HG03378 (cell line): ENCODE data around the gene ZXDB.
"Not testable (repeated sequence)": the region's sequence is repeated elsewhere in the genome, so short reads cannot be mapped to it uniquely, and the experiment has no call there.

Experiments used
- ATAC-seq: cut with Tn5 transposase; IDR thresholded peaks from one replicate; pipeline ENCODE4 v1.9.1; 2021; ENCODE audit warnings: mild to moderate bottlenecking, moderate library complexity; ENCODE audit not compliant: unreplicated experiment

ZXDB gene

DNA sequence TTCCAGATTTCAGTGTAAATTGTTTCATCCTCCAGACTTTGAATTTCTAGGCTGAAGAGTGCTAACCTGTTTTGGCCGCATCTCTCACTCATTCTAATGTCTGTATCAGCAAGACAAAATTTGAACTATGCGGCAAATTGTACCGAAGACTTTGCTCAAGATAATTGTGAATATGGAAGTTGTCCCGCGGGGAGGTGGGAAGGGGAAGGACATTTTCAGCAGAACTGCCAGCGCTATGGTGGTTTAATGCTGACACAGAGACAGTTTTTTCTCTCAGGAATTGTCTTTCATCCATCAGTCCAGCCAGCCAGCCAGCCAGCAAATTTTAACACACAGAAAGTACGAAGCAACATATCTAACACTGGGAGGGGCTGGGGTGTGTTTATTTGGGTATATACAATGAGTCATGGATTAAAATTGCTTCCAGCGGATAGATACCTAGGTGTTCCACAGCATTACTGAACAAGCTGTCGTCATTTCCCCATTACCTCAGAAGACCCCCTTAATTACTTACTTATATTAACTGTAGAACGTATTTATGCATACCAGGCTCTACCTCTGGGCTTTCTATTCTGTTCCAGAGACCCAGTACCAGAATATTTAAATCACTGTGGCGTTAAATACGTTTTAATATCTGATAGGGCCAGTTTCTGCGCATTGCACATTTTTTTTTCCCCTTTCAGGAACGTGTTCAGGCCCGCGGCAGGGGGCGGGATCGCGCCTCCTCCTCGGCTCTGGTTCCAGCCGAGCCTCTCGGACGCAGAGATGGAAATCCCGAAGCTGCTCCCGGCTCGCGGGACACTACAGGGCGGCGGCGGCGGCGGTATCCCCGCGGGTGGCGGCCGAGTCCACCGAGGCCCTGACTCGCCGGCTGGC, at the start of gene ZXDB:
TSS of gene ZXDB (plus strand) at position 728 of the 876 bp plus-strand sequence. CDS start at position 766, 38 bp downstream.
- peak; percentile 56 for ATAC-seq

DNA sequence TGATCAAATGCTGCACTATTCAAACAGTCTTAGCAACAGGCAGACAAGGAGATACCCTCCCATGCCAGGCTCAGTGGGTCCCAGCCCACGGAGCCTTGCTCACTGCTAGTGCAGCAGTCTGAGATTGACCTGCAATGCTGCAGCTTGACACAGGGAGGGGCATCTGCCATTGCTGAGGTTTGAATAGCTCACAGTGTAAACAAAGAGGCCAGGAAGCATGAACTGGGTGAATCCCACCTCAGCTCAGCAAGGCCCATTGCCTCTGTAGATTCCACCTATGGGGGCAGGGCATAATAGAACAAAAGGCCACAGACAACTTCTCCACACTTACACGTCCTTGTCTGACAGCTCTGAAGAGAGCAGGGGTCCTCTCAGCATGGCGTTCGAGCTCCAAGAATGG, 26.6 kb upstream of the ZXDB start:
- ATAC-seq = no peak

DNA sequence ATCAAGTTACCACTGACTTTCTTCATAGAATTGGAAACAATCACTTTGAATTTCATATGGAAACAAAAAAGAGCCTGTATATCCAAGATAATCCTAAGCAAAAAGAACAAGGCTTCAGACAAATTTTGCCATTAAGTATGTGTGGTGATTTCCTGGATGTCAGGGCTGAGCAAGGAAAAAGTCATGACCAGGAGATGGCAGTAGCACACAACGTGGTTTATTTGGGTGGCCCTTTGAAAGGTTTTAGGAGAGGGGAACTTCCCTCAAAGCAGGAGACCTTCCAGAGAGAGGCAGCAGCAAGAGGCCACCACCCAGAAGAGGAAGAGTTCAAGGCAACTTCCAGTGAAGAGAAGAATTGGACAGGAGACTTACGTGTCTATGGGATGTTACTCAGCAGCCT, 18.1 kb upstream of the ZXDB start:
- no peak for ATAC-seq

DNA sequence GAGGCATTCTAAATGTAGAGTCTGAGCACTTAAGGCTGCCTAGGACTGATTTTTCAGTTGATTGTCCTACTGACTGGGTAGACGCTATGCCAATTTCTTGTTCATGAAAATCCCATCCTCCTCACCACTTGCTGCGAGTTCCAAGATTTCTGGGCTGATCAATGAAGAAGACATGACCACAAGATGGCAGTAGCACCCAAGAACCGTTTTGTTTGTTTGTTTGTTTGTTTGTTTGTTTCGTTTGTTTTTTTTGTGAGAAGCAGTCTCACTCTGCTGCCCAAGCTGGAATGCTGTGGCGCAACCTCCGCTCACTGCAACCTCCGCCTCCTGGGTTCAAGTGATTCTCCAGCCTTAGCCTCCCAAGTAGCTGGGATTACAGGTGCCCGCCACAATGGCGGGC, 8.9 kb upstream of the ZXDB start:
- ATAC-seq = not testable (repeated sequence)

DNA sequence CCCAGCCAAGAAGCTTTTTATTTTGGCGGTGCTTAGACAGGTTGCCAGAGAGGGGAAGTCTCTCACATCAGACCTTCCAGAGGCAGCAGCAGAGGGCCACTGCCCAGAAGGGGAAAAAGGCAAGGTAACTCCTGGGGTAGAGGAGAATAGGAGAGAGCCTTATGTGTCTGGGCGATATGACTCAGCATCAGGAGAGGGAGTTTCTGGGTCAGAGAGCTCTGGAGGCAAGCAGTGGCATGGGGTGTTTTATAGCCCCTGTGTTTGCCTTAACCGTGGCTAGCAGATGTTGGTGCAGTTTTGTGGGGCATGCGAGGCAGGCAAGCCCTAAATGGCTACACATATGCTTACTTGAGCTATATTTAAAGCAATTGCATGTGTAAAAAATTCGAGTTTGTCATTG, 8.3 kb upstream of the ZXDB start:
- ATAC-seq = no peak

DNA sequence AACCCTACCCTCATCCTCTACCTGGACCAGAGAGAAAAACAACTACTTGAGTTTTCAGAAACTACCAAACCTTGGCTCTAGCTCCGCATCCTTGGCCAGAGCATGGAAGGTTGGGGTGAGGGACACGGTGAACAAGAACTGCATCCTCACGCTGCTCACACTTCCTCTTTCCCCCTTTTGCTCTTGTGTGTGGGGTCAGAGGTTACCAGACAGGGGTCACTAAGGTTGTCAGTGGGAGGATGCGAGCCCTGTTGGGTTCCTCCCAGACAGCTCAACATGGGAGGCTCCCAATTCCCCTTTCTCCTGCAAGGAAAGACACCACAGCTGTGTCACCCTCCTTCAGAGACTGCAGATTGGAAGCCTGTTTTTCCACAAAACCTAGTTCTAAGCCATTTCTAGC, 5.5 kb upstream of the ZXDB start:
- ATAC-seq = no peak

DNA sequence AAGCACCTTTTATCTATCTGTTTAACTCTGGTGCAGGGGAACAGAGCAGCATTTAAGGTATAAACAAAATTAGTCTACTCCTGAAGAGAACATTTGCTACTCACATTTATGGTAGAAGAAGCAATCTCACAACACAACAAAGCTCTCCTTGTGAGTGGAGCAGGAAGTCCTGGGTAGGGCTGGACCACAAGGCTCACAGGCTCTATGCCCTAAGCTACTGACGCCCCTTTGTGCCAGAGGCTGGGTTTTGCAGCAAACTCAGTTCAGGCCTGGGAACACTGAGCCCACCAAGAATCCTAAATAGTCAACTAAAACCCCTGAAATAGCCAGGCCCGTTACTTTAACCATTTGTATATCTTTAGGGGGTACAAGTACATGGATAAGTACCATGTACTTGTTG, 4.7 kb upstream of the ZXDB start:
- no peak for ATAC-seq

DNA sequence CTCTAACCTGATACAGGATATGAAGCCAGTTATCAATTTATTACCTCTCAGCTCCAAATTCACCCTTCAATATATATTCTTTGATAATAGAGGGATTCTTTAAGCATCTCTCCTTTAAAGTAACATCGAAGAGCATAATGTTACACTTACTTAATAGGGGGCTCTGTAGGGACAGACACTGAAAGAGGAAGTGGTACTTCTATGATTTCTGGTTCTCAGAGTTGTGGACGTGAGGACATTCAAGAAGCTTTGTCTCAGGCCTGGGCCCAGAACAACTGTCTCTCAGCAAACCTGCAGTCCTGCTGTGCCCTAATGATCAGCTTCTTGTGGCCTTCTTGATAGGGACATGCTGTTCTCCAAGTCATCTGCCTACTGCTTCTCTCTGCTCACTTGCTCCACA, 4.2 kb upstream of the ZXDB start:
- ATAC-seq = peak; percentile 36

DNA sequence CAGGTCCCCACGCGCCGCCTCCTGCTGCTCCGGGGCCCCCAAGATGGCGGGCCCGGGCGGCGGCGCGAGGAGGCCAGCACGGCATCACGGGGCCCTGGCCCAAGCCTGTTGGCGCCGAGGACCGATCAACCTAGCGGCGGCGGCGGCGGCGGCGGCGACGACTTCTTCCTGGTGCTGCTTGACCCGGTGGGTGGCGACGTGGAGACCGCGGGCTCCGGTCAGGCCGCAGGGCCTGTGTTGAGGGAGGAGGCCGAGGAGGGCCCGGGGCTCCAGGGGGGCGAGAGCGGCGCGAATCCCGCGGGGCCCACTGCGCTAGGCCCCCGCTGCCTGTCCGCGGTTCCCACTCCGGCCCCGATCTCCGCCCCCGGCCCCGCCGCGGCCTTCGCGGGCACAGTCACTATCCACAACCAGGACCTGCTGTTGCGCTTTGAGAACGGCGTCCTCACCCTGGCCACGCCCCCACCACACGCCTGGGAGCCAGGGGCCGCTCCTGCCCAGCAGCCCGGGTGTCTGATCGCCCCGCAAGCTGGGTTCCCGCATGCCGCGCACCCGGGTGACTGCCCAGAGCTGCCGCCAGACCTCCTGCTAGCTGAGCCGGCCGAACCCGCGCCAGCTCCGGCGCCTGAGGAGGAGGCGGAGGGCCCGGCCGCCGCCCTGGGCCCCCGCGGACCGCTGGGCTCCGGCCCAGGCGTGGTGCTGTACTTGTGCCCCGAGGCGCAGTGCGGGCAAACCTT, 516 bp downstream of the ZXDB start:
- ATAC-seq = peak; percentile 62

DNA sequence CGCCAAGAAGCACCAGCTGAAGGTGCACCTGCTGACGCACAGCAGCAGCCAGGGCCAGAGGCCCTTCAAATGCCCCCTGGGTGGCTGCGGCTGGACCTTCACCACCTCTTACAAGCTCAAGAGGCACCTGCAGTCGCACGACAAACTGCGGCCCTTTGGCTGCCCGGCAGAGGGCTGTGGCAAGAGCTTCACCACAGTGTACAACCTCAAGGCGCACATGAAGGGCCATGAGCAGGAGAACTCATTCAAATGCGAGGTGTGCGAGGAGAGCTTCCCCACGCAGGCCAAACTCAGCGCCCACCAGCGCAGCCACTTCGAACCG, 1.0 kb downstream of the ZXDB start:
- ATAC-seq = peak; percentile 53

DNA sequence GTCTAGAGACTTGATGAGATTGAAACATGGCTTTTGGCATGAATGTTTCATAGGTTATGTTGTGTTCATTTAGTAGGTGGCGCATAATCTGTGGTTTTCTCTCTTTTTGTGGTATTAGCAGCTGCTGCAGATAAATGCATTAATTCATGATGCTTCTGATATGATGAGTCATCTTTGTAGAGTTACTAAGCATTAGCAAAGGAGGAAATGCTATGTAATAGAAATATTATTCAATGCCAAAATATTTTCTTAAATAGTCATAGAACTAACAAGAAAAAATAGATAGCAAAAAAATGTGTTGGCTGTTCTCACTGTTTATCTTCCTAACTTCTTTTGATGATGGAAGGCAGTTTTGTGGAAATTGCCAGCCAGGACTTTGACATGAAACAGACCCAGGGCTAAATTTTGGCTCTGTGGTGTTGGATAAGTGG, 3.6 kb downstream of the ZXDB start:
- ATAC-seq = no peak

DNA sequence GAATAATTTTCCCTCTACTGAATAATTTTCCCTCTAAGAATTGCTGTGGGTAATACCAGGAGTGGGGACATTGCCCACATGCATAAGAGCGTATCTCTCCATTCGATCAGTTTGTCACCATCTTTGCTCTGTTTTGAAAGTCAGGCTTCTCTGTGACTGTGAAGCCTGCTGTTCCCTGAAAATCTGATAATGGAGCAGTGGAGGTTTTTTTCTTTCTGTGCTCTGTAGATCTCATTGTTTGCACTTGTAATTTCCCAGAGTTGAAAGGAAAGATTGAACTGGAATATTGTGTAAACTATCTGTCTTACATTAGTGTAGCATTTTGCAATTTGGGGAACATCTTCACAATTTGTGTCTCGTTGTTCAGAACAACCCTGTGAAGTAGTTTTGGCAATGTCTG, 4.3 kb downstream of the ZXDB start:
- no peak for ATAC-seq

DNA sequence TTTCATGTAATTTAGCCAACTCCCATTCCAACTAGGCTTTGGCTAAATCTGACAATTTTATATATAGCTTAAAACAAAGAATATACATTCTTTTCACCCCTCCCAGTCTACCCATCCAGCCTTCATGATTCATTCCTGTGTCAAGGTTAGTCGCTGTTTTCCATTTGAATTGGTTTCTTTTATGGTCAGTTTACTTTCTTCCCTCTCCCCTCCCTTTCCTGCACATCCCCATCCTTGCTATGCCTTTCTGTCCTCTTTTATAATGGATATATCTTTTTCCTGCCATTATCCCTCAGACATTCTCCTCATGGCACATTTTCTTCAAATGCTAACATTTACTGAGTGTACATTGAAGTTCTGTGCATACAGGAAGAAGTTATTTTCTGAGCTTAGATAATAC, 4.7 kb downstream of the ZXDB start:
- no peak for ATAC-seq

DNA sequence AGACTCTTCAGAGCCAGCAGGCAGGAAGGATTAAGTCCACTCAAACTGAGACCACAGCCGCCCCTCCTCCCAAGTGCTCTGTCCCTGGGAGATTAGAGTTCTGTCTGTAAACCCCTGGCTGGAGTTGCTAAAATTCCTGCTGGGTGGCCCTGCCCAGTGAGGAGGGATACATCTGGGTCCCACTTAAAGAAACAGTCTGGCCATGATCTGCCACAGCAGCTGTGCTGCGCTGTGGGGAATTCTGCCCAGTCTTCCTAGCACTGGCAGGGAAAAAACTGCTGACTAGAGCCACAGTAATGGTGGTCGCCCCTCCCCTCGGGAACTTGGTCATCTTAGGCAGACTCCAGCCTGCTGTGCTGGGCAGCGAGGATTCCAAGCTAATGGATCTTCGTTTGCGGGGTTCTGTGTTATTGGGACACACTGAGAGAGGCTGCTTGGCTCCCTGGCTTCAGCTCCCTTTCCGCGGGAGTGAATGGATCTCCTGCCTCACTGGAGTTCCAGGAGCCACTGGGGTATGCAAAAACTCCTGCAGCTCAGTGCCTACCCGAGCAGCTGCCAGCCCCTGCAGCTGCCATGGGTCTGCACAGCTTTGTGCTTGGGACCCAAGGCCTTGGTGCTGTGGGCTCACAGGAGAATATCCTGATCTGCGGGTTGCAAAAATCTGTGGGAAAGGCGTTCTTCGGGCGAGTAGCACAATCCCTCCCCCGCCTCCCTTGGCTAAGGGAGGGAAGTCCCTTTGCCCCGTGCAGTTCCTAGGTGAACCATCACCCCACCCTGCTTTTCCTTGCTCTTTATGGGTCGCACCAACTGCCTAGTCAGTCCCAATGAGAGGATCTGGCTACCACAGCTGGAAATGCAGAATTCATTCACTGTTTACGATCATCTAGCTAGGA, 15.7 kb downstream of the ZXDB start:
- ATAC-seq = no peak

DNA sequence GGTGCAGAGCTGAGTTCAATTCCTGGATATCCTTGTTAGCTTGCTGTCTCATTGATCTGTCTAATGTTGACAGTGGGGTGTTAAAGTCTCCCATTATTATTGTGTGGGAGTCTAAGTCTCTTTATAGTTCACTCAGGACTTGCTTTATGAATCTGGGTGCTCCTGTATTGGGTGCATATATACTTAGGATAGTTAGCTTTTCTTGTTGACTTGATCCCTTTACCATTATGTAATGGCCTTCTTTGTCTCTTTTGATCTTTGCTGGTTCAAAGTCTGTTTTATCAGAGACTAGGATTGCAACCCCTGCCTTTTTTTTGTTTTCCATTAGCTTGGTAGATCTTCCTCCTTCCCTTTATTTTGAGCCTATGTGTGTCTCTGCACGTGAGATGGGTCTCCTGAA, 21.5 kb downstream of the ZXDB start:
- ATAC-seq = not testable (repeated sequence)

DNA sequence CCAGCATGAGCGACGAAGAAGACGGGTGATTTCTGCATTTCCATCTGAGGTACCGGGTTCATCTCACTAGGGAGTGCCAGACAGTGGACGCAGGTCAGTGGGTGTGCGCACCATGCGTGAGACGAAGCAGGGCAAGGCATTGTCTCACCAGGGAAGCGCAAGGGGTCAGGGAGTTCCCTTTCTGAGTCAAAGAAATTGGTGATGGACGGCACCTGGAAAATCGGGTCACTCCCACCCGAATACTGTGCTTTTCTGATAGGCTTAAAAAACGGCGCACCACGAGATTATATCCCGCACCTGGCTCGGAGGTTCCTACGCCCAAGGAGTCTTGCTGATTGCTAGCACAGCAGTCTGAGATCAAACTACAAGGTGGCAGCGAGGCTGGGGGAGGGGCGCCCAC, 37.6 kb downstream of the ZXDB start:
- ATAC-seq = not testable (repeated sequence)

DNA sequence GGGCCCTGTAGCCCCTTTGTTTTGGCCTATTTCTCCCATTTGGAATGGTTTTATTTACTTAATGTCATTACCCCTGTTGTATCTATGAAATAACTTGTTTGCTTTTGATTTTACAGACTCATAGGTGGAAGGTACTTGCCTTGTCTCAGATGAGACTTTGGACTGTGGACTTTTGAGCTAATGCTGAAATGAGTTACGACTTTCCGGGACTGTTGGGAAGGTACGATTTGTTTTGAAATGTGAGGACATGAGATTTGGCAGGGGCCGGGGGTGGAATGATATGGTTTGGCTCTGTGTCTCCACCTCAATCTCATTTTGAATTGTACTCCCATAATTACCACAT, 48.8 kb downstream of the ZXDB start:
- no peak for ATAC-seq

DNA sequence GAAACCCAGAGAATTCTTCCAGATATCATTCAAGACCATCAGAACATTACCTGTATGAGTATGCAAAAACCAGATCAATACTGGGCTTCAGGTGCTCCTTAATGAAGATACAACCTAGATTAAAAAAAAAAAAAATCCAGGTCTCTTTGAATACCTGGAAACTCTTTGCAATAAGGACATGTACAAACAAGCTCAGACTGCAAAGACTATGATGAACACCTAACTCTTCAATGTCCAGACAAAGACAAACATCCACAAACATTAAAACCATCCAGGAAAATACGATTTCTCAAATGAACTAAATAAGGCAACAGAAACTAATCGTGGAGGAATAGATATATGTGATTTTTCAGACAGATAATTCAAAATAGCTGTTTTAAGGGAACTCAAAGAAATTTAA, 49.5 kb downstream of the ZXDB start:
- no peak for ATAC-seq

DNA sequence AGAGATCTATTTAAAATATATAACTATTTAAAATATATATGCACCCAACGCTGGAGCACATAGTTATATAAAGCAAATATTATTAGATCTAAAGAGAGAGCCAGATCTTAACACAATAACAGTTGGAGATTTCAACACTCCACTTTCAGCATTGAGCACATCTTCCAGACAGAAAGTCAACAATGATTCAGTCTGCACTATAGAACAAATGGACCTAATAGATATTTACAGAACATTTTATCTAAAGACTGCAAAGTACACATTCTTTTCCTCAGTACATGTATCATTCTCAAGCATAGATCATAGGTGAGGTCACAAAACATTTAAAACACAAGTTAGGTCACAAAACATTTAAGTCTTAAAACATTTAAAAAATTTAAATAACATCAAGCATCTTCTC, 51.9 kb downstream of the ZXDB start:
- ATAC-seq = no peak

DNA sequence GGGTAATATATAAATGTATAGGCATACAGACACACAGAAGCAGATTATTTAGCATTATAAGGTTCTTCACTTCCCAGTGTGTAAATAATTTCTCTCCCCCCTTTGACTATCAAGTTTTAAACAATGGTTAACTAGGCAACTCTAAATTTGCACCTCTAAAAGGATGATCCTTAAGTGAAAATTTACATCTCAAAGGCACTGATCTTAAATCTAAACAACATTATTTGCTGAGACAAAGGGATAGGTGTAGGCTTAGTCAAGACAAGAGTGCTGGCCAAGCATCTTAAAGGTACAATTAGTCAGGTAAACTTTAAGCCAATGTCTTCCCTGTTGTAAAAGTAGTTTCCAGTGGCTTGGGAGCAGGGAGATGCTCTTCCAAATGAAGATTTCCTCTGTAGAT, 55.2 kb downstream of the ZXDB start:
- no peak for ATAC-seq
